HG02840 (cell line): ENCODE data around the gene IFITM2.

Source experiments
- ATAC-seq: cut with Tn5 transposase; IDR thresholded peaks from one replicate; pipeline ENCODE4 v1.9.1; 2021; ENCODE audit warnings: mild to moderate bottlenecking, moderate library complexity, moderate number of reproducible peaks; ENCODE audit not compliant: unreplicated experiment, low FRiP score

The IFITM2 gene

GRCh38 chr11:291281-292210 is 16.1 kb upstream of the IFITM2 start:
- ATAC-seq, result no peak

- ATAC-seq, result no peak
These were observed 15.2 kb upstream of the IFITM2 start for GRCh38 chr11:292211-293121.

- no peak for ATAC-seq
These were observed 14.3 kb upstream of the IFITM2 start for GRCh38 chr11:293271-293851.

GRCh38 chr11:293852-294661 is 13.6 kb upstream of the IFITM2 start:
- ATAC-seq, result no peak

GRCh38 chr11:294780-295179 is 12.8 kb upstream of the IFITM2 start:
- no peak for ATAC-seq

GRCh38 chr11:295351-296170 is 12.1 kb upstream of the IFITM2 start:
- ATAC-seq, result no peak

- no peak for ATAC-seq
These were observed 11.2 kb upstream of the IFITM2 start for GRCh38 chr11:296171-297050.

GRCh38 chr11:297051-297585 is 10.5 kb upstream of the IFITM2 start:
- ATAC-seq, result no peak

GRCh38 chr11:297586-298405 is 9.8 kb upstream of the IFITM2 start:
- no peak for ATAC-seq

GRCh38 chr11:298406-299065 is 9.1 kb upstream of the IFITM2 start:
- no peak for ATAC-seq

- ATAC-seq, result no peak
These were observed 8.3 kb upstream of the IFITM2 start, which contains the start of gene IFITM5 for GRCh38 chr11:299081-299891. IFITM5 (minus strand) TSS chr11:299526; CDS start chr11:299490, 36 bp downstream.

- no peak for ATAC-seq
These were observed 7.5 kb upstream of the IFITM2 start for GRCh38 chr11:299951-300735.

GRCh38 chr11:303363-303762 is 4.3 kb upstream of the IFITM2 start:
- no peak for ATAC-seq

GRCh38 chr11:304061-304506 is 3.5 kb upstream of the IFITM2 start:
- ATAC-seq, result no peak
